HG03460 (cell line): Measurements from ENCODE around the gene BRICD5.
"Not testable (repeated sequence)": the region's sequence is repeated elsewhere in the genome, so short reads cannot be mapped to it uniquely, and the experiment has no call there.

ENCODE experiments used
- ATAC-seq: cut with Tn5 transposase; IDR thresholded peaks from one replicate; pipeline ENCODE4 v1.9.1; 2021; ENCODE audit not compliant: unreplicated experiment

Gene BRICD5

GRCh38 chr16:2223221-2223941 lies 12.7 kb upstream of the BRICD5 start, which contains the start of gene E4F1:
Gene E4F1, plus strand, starts transcription at chr16:2223591. Its CDS starts 23 bp downstream, at chr16:2223614.
- ATAC-seq = peak; percentile 95

GRCh38 chr16:2216330-2216729 lies 5.7 kb upstream of the BRICD5 start:
- ATAC-seq = no peak

- peak; percentile 87 for ATAC-seq
These were observed 4.0 kb upstream of the BRICD5 start, which contains the start of gene PGP for GRCh38 chr16:2214719-2214968. Gene PGP, minus strand, starts transcription at chr16:2214840. Its CDS starts 63 bp downstream, at chr16:2214777.

GRCh38 chr16:2213817-2214718 lies 3.4 kb upstream of the BRICD5 start:
- no peak for ATAC-seq

- ATAC-seq = no peak
These were observed 2.0 kb upstream of the BRICD5 start for GRCh38 chr16:2212362-2213324.

- ATAC-seq = no peak
These were observed 1.3 kb upstream of the BRICD5 start for GRCh38 chr16:2211923-2212347.

- no peak for ATAC-seq
These were observed 692 bp downstream of the BRICD5 start for GRCh38 chr16:2210009-2210332.

GRCh38 chr16:2209258-2210008 lies 1.2 kb downstream of the BRICD5 start:
- no peak for ATAC-seq

GRCh38 chr16:2208772-2209171 lies 1.9 kb downstream of the BRICD5 start:
- ATAC-seq = no peak

- ATAC-seq = no peak
These were observed 2.4 kb downstream of the BRICD5 start for GRCh38 chr16:2208308-2208707.

- ATAC-seq = no peak
These were observed 2.8 kb downstream of the BRICD5 start for GRCh38 chr16:2207872-2208271.

GRCh38 chr16:2206780-2207433 lies 3.8 kb downstream of the BRICD5 start:
- ATAC-seq = no peak

GRCh38 chr16:2206420-2206779 lies 4.3 kb downstream of the BRICD5 start:
- no peak for ATAC-seq

- ATAC-seq = peak; percentile 10
These were observed 4.7 kb downstream of the BRICD5 start for GRCh38 chr16:2205967-2206313.

- peak; percentile 60 for ATAC-seq
These were observed 5.3 kb downstream of the BRICD5 start, which contains the start of gene MLST8 for GRCh38 chr16:2205104-2205966. Gene MLST8, plus strand, starts transcription at chr16:2205454. Its CDS starts 632 bp downstream, at chr16:2206086.

GRCh38 chr16:2204416-2205103 lies 6.1 kb downstream of the BRICD5 start:
- ATAC-seq = no peak

GRCh38 chr16:2203119-2203688 lies 7.5 kb downstream of the BRICD5 start:
- ATAC-seq = not testable (repeated sequence)

GRCh38 chr16:2200313-2200712 lies 10.3 kb downstream of the BRICD5 start:
- ATAC-seq = no peak
